ENCODE results near the gene DNAAF9.

The DNAAF9 gene

GRCh38 chr20:3412600-3413392, 5.3 kb upstream of the DNAAF9 start:
- no peak for DNase-seq (ENCODE audit: low read depth in 2 of 2)

DNA sequence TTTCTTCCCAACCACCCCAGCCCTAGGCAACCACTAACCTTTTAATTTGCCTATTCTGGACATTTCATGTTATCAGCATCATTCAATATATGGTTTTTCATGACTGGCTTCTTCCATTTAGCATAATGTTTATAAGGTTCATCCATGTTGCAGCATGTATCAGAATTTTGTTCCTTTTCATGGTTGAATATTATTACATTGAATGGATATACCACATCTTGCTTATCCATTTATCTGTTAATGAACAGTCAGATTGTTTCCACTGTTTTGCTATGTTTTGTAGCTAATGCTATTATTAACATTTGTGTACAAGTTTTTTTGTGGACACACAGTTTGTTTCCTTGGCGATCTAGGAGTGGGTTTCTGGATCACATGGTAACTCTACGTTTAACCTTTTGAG, 3.0 kb upstream of the DNAAF9 start:
- no peak for DNase-seq (ENCODE audit: low read depth in 2 of 2)

DNA sequence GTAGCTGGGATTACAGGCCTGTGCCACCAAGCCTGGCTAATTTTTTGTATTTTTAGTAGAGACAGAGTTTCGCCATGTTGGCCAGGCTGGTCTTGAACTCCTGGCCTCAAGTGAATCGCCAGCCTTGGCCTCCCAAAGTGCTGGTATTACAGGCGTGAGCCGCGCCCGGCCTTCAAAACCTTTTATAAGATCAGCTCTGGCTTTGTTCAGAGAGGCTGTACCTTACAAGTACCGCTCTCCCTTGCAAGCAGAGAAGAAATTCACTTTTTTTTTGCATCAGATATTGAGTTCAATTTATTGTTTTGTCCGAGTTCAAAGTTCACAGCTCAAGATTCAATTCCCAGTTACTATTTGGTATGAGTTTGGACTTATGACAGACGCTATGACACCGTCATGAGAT, 1.9 kb upstream of the DNAAF9 start:
- no peak for DNase-seq (ENCODE audit: low read depth in 2 of 2)

- DNase-seq (ENCODE audit: low read depth in 2 of 2) = peak; percentile 37 to 52
Observed at GRCh38 chr20:3407771-3408637, 535 bp upstream of the DNAAF9 start.

- no peak for DNase-seq (ENCODE audit: low read depth in 2 of 2)
Observed at GRCh38 chr20:3406481-3407039, 909 bp downstream of the DNAAF9 start.

GRCh38 chr20:3405696-3406358, 1.6 kb downstream of the DNAAF9 start:
- DNase-seq (ENCODE audit: low read depth in 2 of 2) = no peak

DNA sequence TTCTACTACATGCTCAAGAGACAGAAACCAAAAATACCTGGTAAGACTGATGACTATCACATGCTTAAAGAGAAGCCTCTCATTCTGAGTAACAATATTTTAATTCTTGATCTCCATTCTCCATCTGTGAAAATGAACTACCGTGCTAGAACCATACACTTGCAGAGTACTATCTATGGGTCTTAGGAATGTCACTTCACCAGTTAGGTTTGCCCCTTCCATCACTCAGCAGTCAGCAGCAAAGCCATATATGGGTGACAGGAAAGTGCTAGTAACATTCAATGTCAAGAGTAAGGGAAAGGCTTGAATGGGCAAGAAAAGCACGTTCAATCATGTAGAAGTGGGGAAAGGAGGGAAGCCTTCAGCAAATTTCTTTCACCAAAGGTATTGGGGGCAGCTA, 2.3 kb downstream of the DNAAF9 start:
- no peak for DNase-seq (ENCODE audit: low read depth in 2 of 2)

- DNase-seq (ENCODE audit: low read depth in 2 of 2) = no peak
Observed at GRCh38 chr20:3404402-3404801, 3.1 kb downstream of the DNAAF9 start.

DNA sequence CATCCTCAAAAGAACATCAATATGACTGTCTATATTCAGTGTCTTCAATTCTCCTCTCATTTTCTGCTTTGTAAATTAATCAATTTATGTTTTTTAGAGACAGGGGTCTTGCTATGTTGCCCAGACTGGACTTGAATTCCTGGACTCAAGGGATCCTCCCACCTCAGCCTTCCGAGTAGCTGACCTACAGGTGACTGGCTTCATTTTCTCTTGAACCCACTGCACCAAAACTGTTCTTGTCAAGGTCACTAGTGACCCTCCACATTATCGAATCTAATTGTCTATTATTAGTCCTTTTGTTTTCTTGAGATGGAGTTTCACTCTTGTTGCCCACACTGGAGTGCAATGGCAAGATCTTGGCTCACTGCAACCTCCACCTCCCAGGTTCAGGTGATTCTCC, 3.7 kb downstream of the DNAAF9 start:
- DNase-seq (ENCODE audit: low read depth in 2 of 2) = no peak

DNA sequence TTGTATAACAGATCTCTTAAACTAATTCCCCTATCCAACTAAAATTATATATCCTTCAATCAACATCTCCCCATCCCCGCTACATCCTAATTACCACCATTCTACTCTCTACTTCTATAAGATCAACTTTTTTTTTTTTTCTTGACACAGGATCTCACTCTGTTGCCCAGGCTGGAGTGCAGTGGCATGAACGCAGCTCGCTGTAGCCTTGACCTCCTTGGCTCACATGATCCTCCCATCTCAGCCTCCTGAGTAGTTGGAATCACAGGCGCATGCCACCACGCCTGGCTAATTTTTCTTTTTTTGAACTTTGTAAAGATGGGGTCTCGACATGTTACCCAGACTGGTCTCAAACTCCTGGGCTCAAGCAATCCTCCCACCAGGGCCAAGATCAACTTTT, 5.0 kb downstream of the DNAAF9 start:
- DNase-seq (ENCODE audit: low read depth in 2 of 2) = no peak

DNA sequence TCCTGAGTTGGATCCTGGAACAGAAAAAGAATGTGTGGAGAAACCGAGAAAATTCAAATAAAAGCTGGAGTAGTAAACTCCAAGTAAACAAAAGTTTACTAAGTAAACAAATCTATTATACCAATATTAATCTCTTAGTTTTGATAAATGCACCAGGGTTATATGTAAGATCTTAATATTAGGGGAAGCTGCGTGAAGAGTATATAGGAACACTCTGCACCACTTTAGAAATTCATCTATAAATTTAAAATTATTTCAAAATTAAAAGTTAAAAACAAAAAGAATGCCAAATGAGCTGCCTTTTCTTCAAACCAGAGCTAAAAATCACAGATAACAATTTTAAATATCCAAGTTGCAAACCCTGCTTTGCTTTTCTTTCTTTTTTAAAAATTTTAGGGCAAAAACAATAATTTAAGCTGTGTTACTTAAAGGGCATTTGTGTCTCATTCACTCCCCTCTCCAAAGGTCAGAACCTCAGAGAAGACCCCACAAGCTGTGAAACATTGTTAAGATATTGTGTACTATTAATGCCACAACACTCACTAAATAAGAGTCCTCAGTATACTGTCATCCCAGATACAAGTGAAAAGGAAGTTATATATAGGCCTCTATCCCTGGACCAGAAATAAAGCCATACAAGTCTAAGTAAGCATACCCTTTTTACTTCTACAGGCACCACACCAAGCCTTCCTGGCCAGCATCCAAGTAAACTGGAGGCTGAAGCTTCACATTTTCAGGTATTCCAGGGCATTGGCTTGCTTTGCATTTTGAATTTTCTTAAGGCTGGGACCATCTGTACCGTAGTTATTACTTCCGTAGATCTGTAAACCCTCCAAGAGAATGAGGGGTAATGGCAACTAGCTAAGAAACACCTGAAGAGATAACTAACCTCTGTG, 7.0 kb downstream of the DNAAF9 start:
- DNase-seq (ENCODE audit: low read depth in 2 of 2) = no peak

GRCh38 chr20:3398681-3399252, 8.7 kb downstream of the DNAAF9 start:
- no peak for DNase-seq (ENCODE audit: low read depth in 2 of 2)

GRCh38 chr20:3396492-3396891, 11.0 kb downstream of the DNAAF9 start:
- DNase-seq (ENCODE audit: low read depth in 2 of 2) = no peak

GRCh38 chr20:3392756-3393155, 14.7 kb downstream of the DNAAF9 start:
- DNase-seq (ENCODE audit: low read depth in 2 of 2) = no peak

DNA sequence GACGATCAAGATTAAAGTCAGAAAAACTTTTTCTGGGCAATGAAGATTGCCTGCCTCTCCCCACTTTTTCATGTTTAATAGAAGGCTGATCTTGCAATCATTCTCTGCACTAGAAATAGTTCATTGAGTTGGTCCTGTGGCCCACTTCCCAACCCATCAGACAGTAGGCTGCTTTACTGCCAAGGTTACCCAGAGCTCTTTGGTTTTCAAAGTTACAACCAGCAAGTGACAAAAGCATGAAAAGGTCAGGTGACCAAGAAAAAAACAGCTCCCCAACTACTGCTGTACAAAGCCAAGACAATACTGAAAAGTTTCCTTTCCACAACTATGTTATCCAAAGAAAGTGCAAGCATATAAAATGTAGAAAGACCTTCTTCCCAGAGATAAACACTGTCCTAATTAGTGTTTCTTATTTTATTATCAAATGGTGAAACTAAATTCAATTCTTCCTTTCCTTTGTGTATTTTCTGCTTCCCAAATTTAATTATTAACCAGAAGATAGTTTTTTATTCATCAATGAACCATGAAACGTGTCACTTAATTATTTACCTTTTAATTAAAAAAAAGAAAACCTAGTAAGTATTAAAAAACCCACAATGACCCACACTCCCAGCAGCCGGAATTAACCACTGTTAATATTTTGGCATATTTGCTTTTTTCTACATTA, 16.6 kb downstream of the DNAAF9 start:
- DNase-seq (ENCODE audit: low read depth in 2 of 2) = no peak

- peak in 1 of 2 experiments; percentile 22 for DNase-seq (ENCODE audit: low read depth in 2 of 2)
Observed at GRCh38 chr20:3383878-3384495, 23.5 kb downstream of the DNAAF9 start.

DNA sequence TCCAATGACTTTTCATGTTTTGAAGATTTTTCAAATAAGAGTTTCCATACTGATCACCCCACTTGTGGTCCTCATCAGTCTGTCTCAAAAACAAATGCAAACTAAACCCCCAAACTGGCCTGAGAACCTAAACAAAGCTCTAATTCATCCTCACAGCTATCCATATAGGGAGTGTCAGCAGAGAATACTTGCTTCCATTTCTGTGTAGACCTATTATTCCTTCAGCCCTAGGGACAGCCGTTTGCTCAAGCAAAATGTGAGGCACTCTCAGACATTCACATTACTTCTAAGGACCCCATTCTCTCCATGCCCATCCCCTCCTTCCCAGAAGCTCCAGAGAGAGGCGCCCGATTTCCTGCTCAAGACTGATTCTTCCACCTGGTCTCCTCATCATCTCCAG, 24.6 kb downstream of the DNAAF9 start:
- DNase-seq (ENCODE audit: low read depth in 2 of 2) = no peak

DNA sequence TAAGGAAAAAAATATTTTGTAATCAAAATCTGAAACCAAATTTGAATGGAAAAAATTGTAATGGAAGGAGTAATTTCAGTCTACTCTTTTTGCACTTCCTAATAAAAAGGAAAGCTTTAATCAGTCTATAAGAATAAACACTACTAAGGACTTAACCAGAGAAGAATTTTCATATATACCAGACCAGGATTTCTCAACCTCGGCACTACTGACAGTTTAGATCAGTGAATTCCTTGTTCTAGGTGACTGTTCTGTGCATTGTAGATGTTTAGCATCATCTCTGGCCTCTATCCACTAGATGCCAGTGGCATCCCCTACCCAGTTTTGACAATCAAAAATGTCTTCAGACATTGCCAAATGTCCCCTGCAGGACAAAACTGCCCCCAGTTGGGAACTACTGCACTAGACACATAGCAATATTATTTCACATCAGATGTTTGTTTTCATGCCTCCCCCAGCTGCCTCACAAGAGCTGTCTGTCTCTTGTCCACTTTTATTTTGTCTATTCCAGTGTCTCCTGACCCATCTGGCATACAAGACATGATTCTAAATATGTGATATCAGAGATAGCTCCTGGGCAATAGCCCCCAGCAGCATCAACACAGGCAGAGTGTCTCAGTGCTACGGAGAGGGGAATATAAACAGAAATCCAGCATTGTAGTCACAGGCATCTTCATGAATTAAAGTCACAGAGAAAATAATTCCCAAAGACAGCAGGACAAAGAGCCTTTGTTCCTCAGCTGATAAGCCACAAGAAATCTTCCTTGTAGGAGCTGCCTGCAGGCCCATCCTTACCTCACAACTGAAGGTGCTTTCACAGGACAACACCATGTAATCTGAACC, 27.0 kb downstream of the DNAAF9 start:
- DNase-seq (ENCODE audit: low read depth in 2 of 2) = no peak

DNA sequence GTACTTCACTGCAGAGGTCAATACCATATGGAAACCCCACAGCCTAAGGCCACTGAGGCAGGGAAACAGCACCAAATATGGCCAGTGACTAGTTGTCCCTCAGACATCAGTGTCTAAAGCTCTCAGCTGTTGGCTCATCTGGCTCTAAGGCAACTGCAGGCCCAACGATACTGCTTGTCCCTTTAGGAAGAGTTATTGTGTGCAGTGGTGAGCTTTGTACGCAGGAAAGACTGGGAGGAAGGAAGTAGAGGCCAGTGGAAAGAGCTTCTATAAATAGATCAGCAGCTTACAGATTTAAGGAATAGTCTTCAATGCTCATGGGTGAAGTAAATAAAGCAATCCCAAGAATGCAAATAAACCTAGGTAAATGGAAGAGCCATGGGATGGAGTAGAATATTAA, 29.3 kb downstream of the DNAAF9 start:
- DNase-seq (ENCODE audit: low read depth in 2 of 2) = no peak

Data from stimulated activated CD4-positive, alpha-beta T cell treated with anti-CD3 and anti-CD28 coated beads, Interleukin-12 subunit alpha, Interleukin-12 subunit beta, amount 100 ng/mL, for 24 hours (primary cell).